HG02970 (cell line): ENCODE data around the gene PDCD11.
"Not testable (repeated sequence)": the region's sequence is repeated elsewhere in the genome, so short reads cannot be mapped to it uniquely, and the experiment has no call there.

Experiments
- ATAC-seq: cut with Tn5 transposase; IDR thresholded peaks from one replicate; pipeline ENCODE4 v1.9.1; 2021; ENCODE audit warnings: mild to moderate bottlenecking, moderate library complexity, moderate number of reproducible peaks; ENCODE audit not compliant: unreplicated experiment, low FRiP score

The PDCD11 gene

DNA sequence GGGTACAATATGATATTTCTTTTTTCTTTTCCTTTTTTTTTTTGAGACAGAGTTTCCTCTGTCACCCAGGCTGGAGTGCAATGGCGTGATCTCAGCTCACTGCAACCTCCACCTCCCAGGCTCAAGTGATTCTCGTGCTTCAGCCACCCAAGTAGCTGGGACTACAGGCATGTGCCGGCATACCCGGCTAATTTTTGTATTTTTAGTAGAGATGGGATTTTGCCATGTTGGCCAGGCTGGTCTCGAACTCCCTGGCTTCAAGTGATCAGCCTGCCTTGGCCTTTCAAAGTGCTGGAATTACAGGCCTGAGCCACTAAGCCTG is 20.7 kb downstream of the PDCD11 start:
- ATAC-seq, result not testable (repeated sequence)

DNA sequence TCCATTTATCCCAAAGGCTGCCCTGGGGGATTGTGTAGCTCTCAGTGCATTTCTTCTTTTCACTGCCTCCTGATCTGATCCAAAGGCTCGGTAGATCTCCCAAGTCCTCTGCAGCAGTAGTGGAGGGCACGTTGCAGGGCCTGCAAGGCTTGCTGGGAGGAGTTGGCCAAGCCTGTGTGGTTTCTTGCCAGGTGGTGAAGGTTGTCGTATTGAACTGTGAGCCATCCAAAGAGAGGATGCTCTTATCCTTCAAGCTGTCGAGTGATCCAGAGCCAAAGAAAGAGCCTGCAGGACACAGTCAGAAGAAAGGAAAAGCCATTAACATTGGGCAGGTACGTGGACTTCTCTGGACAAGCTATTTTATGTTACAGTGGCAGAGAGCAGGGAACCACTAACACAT is 21.2 kb downstream of the PDCD11 start:
- no peak for ATAC-seq

DNA sequence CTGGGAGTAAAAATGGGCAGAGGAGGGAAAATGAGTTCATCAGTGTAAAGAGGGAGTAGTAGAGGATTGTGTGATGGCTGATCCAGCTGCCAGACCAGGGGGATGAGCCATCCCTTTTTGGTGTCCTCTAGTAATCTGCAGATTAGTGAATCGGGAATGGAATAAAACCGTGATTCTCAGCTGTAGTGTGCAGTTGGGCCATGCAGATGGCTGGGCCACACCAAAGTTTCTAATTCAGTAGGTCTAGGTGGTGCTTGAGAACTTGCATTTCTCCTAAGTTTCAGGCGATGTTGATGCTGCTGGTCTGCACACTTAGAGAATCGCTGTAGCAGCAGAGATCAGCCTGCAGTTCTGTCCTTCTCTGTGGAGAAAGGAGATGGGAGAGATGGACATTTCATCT is 22.7 kb downstream of the PDCD11 start:
- ATAC-seq, result no peak

- no peak for ATAC-seq
Observed at GRCh38 chr10:103423748-103424147, 27.3 kb downstream of the PDCD11 start.

DNA sequence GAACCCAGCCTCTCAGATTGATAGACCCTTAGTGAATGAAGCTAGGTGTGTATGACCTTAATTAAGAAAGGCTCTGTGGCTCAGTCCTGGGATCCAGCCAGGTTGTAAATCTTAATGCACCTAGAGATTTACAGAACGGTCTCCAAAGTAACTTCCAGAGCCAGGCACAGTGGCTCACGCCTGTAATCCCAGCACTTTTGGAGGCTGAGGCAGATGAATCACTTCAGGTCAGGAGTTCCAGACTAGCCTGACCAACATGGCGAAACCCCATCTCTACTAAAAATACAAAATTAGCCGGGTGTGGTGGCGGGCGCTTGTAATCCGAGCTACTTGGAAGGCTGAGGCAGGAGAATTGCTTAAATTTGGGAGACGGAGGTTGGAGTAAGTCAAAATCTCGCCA is 31.4 kb downstream of the PDCD11 start:
- ATAC-seq, result no peak

GRCh38 chr10:103428989-103429643 is 32.7 kb downstream of the PDCD11 start:
- no peak for ATAC-seq

DNA sequence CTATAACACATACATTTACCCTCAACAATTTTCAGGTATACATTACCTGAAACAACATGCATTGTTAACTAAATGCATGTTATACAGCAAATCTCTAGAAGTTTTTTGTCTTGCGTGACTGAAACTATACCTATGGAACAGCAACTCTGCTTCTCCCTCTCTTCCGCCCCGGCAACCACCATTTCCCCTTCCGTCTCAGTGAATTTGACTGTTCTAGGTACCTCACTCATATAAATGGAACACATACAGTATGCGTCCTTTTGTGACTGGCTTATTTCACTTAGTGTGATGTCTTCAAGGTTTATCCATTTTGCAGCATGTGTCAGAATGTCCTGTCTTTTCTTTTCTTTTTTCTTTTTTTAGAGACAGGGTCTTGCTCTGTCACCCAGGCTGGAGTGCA is 33.2 kb downstream of the PDCD11 start:
- ATAC-seq, result no peak

- ATAC-seq, result no peak
Observed at GRCh38 chr10:103431902-103432301, 35.5 kb downstream of the PDCD11 start.

- no peak for ATAC-seq
Observed at GRCh38 chr10:103433858-103434257, 37.4 kb downstream of the PDCD11 start.

- no peak for ATAC-seq
Observed at GRCh38 chr10:103439776-103440175, 43.4 kb downstream of the PDCD11 start.

GRCh38 chr10:103440416-103440815 is 44.0 kb downstream of the PDCD11 start:
- ATAC-seq, result no peak

DNA sequence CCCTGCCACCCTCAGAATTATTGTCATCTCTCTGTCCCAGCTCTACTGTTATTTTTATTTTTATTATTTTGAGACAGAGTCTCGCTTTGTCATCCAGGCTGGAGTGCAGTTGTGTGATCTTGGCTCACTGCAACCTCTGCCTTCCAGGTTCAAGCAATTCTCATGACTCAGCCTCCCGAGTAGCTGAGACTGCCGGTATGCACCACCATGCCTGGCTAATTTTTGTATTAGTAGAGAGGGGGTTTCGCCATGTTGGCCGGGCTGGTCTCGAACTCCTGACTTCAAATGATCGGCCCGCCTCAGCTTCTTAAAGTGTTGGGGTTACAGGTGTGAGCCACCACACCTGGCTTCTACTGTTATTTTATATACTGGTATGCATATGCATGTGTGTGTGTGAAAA is 44.8 kb downstream of the PDCD11 start:
- no peak for ATAC-seq

GRCh38 chr10:103441611-103442010 is 45.2 kb downstream of the PDCD11 start:
- no peak for ATAC-seq

DNA sequence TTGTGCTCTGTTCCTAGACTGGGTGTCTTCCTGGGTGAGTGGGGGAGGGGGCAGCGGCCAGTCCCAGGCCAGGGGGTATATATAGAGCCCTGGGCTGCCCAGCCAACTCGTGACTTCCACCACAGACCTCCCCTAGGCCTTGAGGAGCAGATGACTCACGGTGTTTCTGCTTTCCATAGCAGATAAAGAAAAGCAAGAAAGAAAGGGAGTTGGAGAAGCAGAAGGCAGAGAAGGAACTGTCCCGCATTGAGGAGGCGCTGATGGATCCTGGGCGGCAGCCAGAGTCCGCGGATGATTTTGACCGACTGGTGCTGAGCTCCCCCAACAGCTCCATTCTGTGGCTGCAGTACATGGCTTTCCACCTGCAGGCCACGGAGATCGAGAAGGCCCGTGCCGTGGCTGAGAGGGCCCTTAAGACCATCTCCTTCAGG is 45.6 kb downstream of the PDCD11 start:
- ATAC-seq, result no peak

DNA sequence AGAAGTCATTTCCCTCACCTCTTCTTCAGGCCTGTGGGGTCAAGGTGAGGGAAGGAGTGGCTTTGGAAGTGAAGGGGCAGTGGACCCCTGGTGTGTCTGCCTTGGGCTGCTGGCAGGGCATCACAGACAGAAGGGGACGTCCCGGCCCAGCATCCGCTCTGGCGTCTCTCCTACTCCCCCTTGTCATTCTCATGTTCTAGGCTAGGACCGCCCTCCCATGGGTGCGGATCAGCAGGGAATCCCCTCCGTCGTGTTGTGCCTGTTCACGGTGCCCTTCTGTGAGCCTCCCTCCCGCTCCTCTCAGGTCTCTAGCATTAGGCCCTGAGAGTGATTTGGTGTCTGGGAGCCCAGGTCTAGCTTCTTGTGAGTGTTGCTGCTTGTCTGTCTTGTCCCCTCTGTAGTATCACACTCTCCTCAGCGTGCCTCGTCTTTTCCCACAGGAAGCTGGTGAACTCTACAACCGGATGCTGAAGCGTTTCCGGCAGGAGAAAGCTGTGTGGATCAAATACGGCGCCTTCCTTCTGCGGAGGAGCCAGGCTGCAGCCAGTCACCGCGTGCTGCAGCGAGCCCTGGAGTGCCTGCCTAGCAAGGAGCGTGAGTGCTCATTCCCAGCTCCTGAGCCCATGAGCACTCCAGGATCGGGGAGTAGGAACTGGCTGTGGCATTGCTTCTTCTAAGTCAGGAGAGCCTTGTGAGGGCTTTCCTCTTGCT is 47.2 kb downstream of the PDCD11 start:
- no peak for ATAC-seq

- ATAC-seq, result no peak
Observed at GRCh38 chr10:103444478-103444877, 48.1 kb downstream of the PDCD11 start.

GRCh38 chr10:103445366-103445765 is 48.9 kb downstream of the PDCD11 start:
- ATAC-seq, result no peak

DNA sequence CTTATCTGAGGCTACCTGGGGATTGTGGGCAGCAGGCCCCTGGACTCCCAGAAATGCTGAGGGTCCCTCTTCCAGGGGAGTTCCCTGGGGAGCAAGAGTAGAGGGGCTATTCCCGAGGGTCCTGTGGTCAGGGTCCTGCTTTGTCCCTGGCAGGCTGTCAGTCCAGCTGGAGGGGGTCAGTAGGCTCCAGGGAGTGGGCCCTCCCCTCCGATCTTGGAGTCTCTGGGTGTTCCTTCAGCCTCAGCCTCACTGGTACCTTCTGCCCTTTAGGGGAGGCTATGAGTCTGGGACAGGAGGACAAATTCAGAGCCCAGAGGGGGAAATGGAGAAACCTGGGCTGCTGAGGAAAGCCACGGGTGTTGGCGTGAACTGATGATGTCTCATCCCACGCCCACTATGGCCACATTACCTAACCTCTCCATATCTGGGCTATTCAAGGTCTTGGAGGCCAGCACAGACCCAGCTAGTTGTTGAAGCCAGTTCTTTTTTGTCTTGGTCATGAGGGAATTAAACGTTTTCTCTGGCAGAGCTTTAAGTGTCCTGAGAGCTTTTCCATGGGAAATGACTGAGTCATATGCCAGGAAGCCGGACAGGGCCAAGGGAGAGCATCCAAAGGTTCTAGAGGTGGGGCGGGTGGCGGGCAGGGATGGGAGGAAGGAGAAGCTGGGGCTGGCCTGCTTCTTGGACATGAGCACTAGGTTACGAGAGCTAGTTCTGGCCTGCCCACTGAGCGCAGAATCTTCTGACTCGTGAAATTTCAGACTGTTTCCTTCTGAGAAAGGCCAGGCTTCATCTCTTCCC is 49.5 kb downstream of the PDCD11 start:
- no peak for ATAC-seq

- ATAC-seq, result no peak
Observed at GRCh38 chr10:103447187-103447586, 50.8 kb downstream of the PDCD11 start.

DNA sequence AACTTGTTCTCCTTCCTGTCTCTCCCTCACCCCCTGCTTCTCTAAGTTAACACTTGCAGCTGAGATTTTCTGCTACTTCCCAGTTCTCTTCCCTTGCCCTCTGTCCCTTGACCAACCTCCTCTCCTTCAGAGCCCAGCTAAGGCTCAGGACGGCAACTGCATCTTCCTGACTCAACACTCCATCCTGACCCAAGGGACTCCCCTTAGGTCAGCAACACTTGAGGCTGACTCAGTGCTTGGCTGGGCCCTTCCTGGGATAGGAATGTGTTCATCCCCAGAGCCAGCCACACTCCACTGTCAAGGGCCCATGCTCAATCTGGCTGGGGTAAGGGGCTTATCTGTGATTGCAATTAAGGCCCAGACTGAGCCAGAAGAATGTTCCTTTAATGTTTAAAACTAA is 52.3 kb downstream of the PDCD11 start:
- no peak for ATAC-seq
